Measurements from ENCODE around the gene PIK3CA.
"Not testable (repeated sequence)": the region's sequence is repeated elsewhere in the genome, so short reads cannot be mapped to it uniquely, and the experiment has no call there.

Gene PIK3CA

GRCh38 chr3:179113903-179114302, 34.3 kb upstream of the PIK3CA start:
- POLR2A ChIA-PET, result no interaction called here
- H3K27ac ChIP-seq (ENCODE audit: insufficient read depth in 1 of 2, low read depth in 1 of 2, low read length in 2 of 2, poor library complexity in 1 of 2, severe bottlenecking in 2 of 2), result no peak overlapping the region
- H3K27me3 ChIP-seq (replicated peaks in 2 of 5; ENCODE audit: control insufficient read depth in 4 of 5, insufficient read depth in 5 of 5, low read length in 4 of 5), result no peaks in the 10 kb centered on the region
- no CpG with 5 or more reads among the region's 2 CpGs for WGBS (ENCODE audit: insufficient coverage)
- no peaks in the 10 kb centered on the region for H3K4me1 ChIP-seq (ENCODE audit: control extremely low read depth in 1 of 4, control insufficient read depth in 4 of 4, insufficient read depth in 4 of 4, low read length in 3 of 4)
- no peak overlapping the region for H3K4me3 ChIP-seq (ENCODE audit: control insufficient read depth in 1 of 7, extremely low read depth in 1 of 7, insufficient read depth in 4 of 7, low read depth in 2 of 7, low read length in 6 of 7)
- peaks cover 0 to 3% (median 2%) of the 10 kb centered on the region in 5 experiments for H3K9me3 ChIP-seq (ENCODE audit: control extremely low read depth in 1 of 5, control insufficient read depth in 4 of 5, insufficient read depth in 2 of 5, low read depth in 1 of 5, low read length in 4 of 5)
- CTCF ChIA-PET, result no interaction called here
- H3K36me3 ChIP-seq (ENCODE audit: control insufficient read depth in 4 of 4, insufficient read depth in 4 of 4, low read length in 3 of 4), result no peaks in the 10 kb centered on the region
- DNase-seq, result no peak

- H3K9me3 ChIP-seq (ENCODE audit: control extremely low read depth in 1 of 5, control insufficient read depth in 4 of 5, insufficient read depth in 2 of 5, low read depth in 1 of 5, low read length in 4 of 5); H3K27ac ChIP-seq (ENCODE audit: insufficient read depth in 1 of 2, low read depth in 1 of 2, low read length in 2 of 2, poor library complexity in 1 of 2, severe bottlenecking in 2 of 2); POLR2A ChIA-PET; DNase-seq; H3K4me3 ChIP-seq (ENCODE audit: control insufficient read depth in 1 of 7, extremely low read depth in 1 of 7, insufficient read depth in 4 of 7, low read depth in 2 of 7, low read length in 6 of 7); H3K4me1 ChIP-seq (ENCODE audit: control extremely low read depth in 1 of 4, control insufficient read depth in 4 of 4, insufficient read depth in 4 of 4, low read length in 3 of 4); H3K27me3 ChIP-seq (replicated peaks in 2 of 5; ENCODE audit: control insufficient read depth in 4 of 5, insufficient read depth in 5 of 5, low read length in 4 of 5); H3K36me3 ChIP-seq (ENCODE audit: control insufficient read depth in 4 of 4, insufficient read depth in 4 of 4, low read length in 3 of 4): not testable (repeated sequence)
- CTCF ChIA-PET, result interaction anchor here (1.0 to 1.3 kb wide), 2 partner anchors 10 to 13 kb away, joined by 3 read pairs; no protein-coding TSS in a partner anchor
- 100% methylated on average over 1 of the region's 1 CpG for WGBS (ENCODE audit: insufficient coverage)
Measured at GRCh38 chr3:179115444-179115843, 32.7 kb upstream of the PIK3CA start.

- Histone ChIP-seq H3K27ac (ENCODE audit: insufficient read depth in 1 of 2, low read depth in 1 of 2, low read length in 2 of 2, poor library complexity in 1 of 2, severe bottlenecking in 2 of 2) (no peak overlapping the region), H3K4me1 (ENCODE audit: control extremely low read depth in 1 of 4, control insufficient read depth in 4 of 4, insufficient read depth in 4 of 4, low read length in 3 of 4) (no peaks in the 10 kb centered on the region), H3K4me3 (ENCODE audit: control insufficient read depth in 1 of 7, extremely low read depth in 1 of 7, insufficient read depth in 4 of 7, low read depth in 2 of 7, low read length in 6 of 7) (no peak overlapping the region), H3K9me3 (ENCODE audit: control extremely low read depth in 1 of 5, control insufficient read depth in 4 of 5, insufficient read depth in 2 of 5, low read depth in 1 of 5, low read length in 4 of 5) (no peaks in the 10 kb centered on the region), H3K36me3 (ENCODE audit: control insufficient read depth in 4 of 4, insufficient read depth in 4 of 4, low read length in 3 of 4) (no peaks in the 10 kb centered on the region), H3K27me3 (replicated peaks in 2 of 5; ENCODE audit: control insufficient read depth in 4 of 5, insufficient read depth in 5 of 5, low read length in 4 of 5) (no peaks in the 10 kb centered on the region)
- DNase-seq, result no peak
- CTCF ChIA-PET, result no interaction called here
- no CpG with 5 or more reads among the region's 2 CpGs for WGBS (ENCODE audit: insufficient coverage)
- POLR2A ChIA-PET, result no interaction called here
Measured at GRCh38 chr3:179116816-179117215, 31.3 kb upstream of the PIK3CA start.

- WGBS (ENCODE audit: insufficient coverage), result 98% methylated on average over 10 of the region's 27 CpGs
- H3K27me3 ChIP-seq (replicated peaks in 2 of 5; ENCODE audit: control insufficient read depth in 4 of 5, insufficient read depth in 5 of 5, low read length in 4 of 5); H3K4me3 ChIP-seq (ENCODE audit: control insufficient read depth in 1 of 7, extremely low read depth in 1 of 7, insufficient read depth in 4 of 7, low read depth in 2 of 7, low read length in 6 of 7); CTCF ChIA-PET; H3K27ac ChIP-seq (ENCODE audit: insufficient read depth in 1 of 2, low read depth in 1 of 2, low read length in 2 of 2, poor library complexity in 1 of 2, severe bottlenecking in 2 of 2); H3K4me1 ChIP-seq (ENCODE audit: control extremely low read depth in 1 of 4, control insufficient read depth in 4 of 4, insufficient read depth in 4 of 4, low read length in 3 of 4); DNase-seq; H3K36me3 ChIP-seq (ENCODE audit: control insufficient read depth in 4 of 4, insufficient read depth in 4 of 4, low read length in 3 of 4); H3K9me3 ChIP-seq (ENCODE audit: control extremely low read depth in 1 of 5, control insufficient read depth in 4 of 5, insufficient read depth in 2 of 5, low read depth in 1 of 5, low read length in 4 of 5); POLR2A ChIA-PET: not testable (repeated sequence)
Measured at GRCh38 chr3:179132191-179132890, 15.8 kb upstream of the PIK3CA start.

GRCh38 chr3:179133575-179133974, 14.6 kb upstream of the PIK3CA start:
- Histone ChIP-seq H3K36me3 (ENCODE audit: control insufficient read depth in 4 of 4, insufficient read depth in 4 of 4, low read length in 3 of 4) (no peaks in the 10 kb centered on the region), H3K4me1 (ENCODE audit: control extremely low read depth in 1 of 4, control insufficient read depth in 4 of 4, insufficient read depth in 4 of 4, low read length in 3 of 4) (no peaks in the 10 kb centered on the region), H3K27ac (ENCODE audit: insufficient read depth in 1 of 2, low read depth in 1 of 2, low read length in 2 of 2, poor library complexity in 1 of 2, severe bottlenecking in 2 of 2) (no peak overlapping the region), H3K27me3 (replicated peaks in 2 of 5; ENCODE audit: control insufficient read depth in 4 of 5, insufficient read depth in 5 of 5, low read length in 4 of 5) (no peaks in the 10 kb centered on the region), H3K4me3 (ENCODE audit: control insufficient read depth in 1 of 7, extremely low read depth in 1 of 7, insufficient read depth in 4 of 7, low read depth in 2 of 7, low read length in 6 of 7) (no peak overlapping the region), H3K9me3 (ENCODE audit: control extremely low read depth in 1 of 5, control insufficient read depth in 4 of 5, insufficient read depth in 2 of 5, low read depth in 1 of 5, low read length in 4 of 5) (no peaks in the 10 kb centered on the region)
- POLR2A ChIA-PET, result no interaction called here
- WGBS (ENCODE audit: insufficient coverage), result no CpG with 5 or more reads among the region's 1 CpG
- DNase-seq, result peak in 1 of 3 donors; percentile 11
- CTCF ChIA-PET, result interaction anchor here (0.7 to 1.3 kb wide), 3 partner anchors 11 to 188 kb away, joined by 3 read pairs; no protein-coding TSS in a partner anchor

- no peak overlapping the region for H3K27ac ChIP-seq (ENCODE audit: insufficient read depth in 1 of 2, low read depth in 1 of 2, low read length in 2 of 2, poor library complexity in 1 of 2, severe bottlenecking in 2 of 2)
- POLR2A ChIA-PET, result no interaction called here
- CTCF ChIA-PET, result interaction anchor here (0.6 to 1.5 kb wide), 3 partner anchors 11 to 179 kb away, joined by 3 to 4 read pairs (median 4); no protein-coding TSS in a partner anchor
Measured at GRCh38 chr3:179136195-179136594, 12.0 kb upstream of the PIK3CA start.

GRCh38 chr3:179141890-179142289, 6.3 kb upstream of the PIK3CA start:
- H3K27ac ChIP-seq (ENCODE audit: insufficient read depth in 1 of 2, low read depth in 1 of 2, low read length in 2 of 2, poor library complexity in 1 of 2, severe bottlenecking in 2 of 2), result no peak overlapping the region
- H3K9me3 ChIP-seq (ENCODE audit: control extremely low read depth in 1 of 5, control insufficient read depth in 4 of 5, insufficient read depth in 2 of 5, low read depth in 1 of 5, low read length in 4 of 5), result peaks cover 0 to 3% (median 0%) of the 10 kb centered on the region in 5 experiments
- POLR2A ChIA-PET, result no interaction called here
- H3K27me3 ChIP-seq (replicated peaks in 2 of 5; ENCODE audit: control insufficient read depth in 4 of 5, insufficient read depth in 5 of 5, low read length in 4 of 5), result no peaks in the 10 kb centered on the region
- no peak overlapping the region for H3K4me3 ChIP-seq (ENCODE audit: control insufficient read depth in 1 of 7, extremely low read depth in 1 of 7, insufficient read depth in 4 of 7, low read depth in 2 of 7, low read length in 6 of 7)
- 86% methylated on average over 3 of the region's 4 CpGs for WGBS (ENCODE audit: insufficient coverage)
- H3K4me1 ChIP-seq (ENCODE audit: control extremely low read depth in 1 of 4, control insufficient read depth in 4 of 4, insufficient read depth in 4 of 4, low read length in 3 of 4), result peaks cover 0 to 2% (median 0%) of the 10 kb centered on the region in 4 experiments
- no peak for DNase-seq
- CTCF ChIA-PET, result no interaction called here
- H3K36me3 ChIP-seq (ENCODE audit: control insufficient read depth in 4 of 4, insufficient read depth in 4 of 4, low read length in 3 of 4), result no peaks in the 10 kb centered on the region

More at GRCh38 chr3:179136195-179136594, 12.0 kb upstream of the PIK3CA start:
- no peaks in the 10 kb centered on the region for H3K27me3 ChIP-seq (replicated peaks in 2 of 5; ENCODE audit: control insufficient read depth in 4 of 5, insufficient read depth in 5 of 5, low read length in 4 of 5)
- peaks cover 0 to 3% (median 0%) of the 10 kb centered on the region in 5 experiments for H3K9me3 ChIP-seq (ENCODE audit: control extremely low read depth in 1 of 5, control insufficient read depth in 4 of 5, insufficient read depth in 2 of 5, low read depth in 1 of 5, low read length in 4 of 5)
- H3K4me1 ChIP-seq (ENCODE audit: control extremely low read depth in 1 of 4, control insufficient read depth in 4 of 4, insufficient read depth in 4 of 4, low read length in 3 of 4), result no peaks in the 10 kb centered on the region
- no peak overlapping the region for H3K4me3 ChIP-seq (ENCODE audit: control insufficient read depth in 1 of 7, extremely low read depth in 1 of 7, insufficient read depth in 4 of 7, low read depth in 2 of 7, low read length in 6 of 7)
- H3K36me3 ChIP-seq (ENCODE audit: control insufficient read depth in 4 of 4, insufficient read depth in 4 of 4, low read length in 3 of 4), result no peaks in the 10 kb centered on the region
- no peak for DNase-seq
- 88% methylated on average over 1 of the region's 1 CpG for WGBS (ENCODE audit: insufficient coverage)

All from common myeloid progenitor, CD34-positive (primary cell).